ENCODE measurements around the gene CSTF2T.

DNA sequence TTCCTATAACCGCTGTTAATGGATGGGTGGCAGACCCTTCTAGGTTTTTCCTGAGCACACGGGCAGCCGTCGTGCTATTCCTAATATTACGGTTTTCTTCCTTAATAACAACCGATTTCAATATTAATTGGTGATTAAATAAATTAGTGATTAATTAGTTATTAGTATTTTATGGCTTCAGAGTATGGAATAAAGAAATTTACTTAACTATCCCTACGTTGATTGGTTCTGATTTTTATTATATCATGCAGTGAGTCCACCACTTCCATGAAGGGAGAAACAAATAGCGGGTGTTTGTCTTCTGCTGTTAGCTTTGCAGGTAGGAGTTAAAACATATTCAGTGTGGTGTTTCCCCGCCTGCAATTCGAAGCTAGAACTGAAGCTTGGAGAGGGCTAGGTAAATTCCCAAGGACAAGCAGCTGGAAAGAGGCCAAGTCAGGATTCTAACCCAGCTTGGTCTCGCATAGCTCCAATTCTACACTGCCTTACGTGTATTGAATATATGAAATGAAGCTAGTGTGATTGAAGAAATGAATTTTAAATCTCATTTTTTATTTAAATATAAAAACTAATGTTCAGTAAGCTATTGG, 928 bp upstream of the CSTF2T start:
- TF ChIP-seq, protein P1, sequence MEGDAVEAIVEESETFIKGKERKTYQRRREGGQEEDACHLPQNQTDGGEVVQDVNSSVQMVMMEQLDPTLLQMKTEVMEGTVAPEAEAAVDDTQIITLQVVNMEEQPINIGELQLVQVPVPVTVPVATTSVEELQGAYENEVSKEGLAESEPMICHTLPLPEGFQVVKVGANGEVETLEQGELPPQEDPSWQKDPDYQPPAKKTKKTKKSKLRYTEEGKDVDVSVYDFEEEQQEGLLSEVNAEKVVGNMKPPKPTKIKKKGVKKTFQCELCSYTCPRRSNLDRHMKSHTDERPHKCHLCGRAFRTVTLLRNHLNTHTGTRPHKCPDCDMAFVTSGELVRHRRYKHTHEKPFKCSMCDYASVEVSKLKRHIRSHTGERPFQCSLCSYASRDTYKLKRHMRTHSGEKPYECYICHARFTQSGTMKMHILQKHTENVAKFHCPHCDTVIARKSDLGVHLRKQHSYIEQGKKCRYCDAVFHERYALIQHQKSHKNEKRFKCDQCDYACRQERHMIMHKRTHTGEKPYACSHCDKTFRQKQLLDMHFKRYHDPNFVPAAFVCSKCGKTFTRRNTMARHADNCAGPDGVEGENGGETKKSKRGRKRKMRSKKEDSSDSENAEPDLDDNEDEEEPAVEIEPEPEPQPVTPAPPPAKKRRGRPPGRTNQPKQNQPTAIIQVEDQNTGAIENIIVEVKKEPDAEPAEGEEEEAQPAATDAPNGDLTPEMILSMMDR (IDR thresholded peaks at IDR 0.05), result no peak
- TF ChIP-seq POLR2AphosphoS5 (IDR thresholded peaks at IDR 0.05) (no peak), POLR2A (IDR thresholded peaks at IDR 0.05) (no peak)
